Limb (tissue), 2 donors: ENCODE data around the gene CKMT2.

Experiments
- DNase-seq, 2 donors: peaks; one replicate each; pipeline ENCODE4 v3.0.0-alpha.2; 2016; ENCODE audit errors: extremely low spot score in 2 of 2

The CKMT2 gene

GRCh38 chr5:81302596-81302995 is 69.5 kb downstream of the CKMT2 start:
- no peak for DNase-seq

GRCh38 chr5:81303563-81303962 is 70.4 kb downstream of the CKMT2 start:
- DNase-seq, result no peak

- no peak for DNase-seq
Measured at GRCh38 chr5:81305785-81306184, 72.7 kb downstream of the CKMT2 start.

- no peak for DNase-seq
Measured at GRCh38 chr5:81308836-81309235, 75.7 kb downstream of the CKMT2 start.

- no peak for DNase-seq
Measured at GRCh38 chr5:81310402-81311063, 77.4 kb downstream of the CKMT2 start.

GRCh38 chr5:81313278-81313677 is 80.2 kb downstream of the CKMT2 start:
- DNase-seq, result no peak

- no peak for DNase-seq
Measured at GRCh38 chr5:81313686-81314085, 80.6 kb downstream of the CKMT2 start.

GRCh38 chr5:81314581-81314980 is 81.5 kb downstream of the CKMT2 start:
- no peak for DNase-seq

- DNase-seq, result no peak
Measured at GRCh38 chr5:81315336-81315735, 82.2 kb downstream of the CKMT2 start.

- no peak for DNase-seq
Measured at GRCh38 chr5:81315830-81316229, 82.7 kb downstream of the CKMT2 start.
